HCT116 (cell line): ENCODE data around the gene CYP4F8. TPM values are rescaled to one million over a fixed set of nuclear protein-coding genes. Genes with fewer than 3 reads are reported as not detected.
A peak's percentile ranks its signal among the peaks of the same experiment; 100 is the strongest.

Experiments
- ATAC-seq: fragments of 200-7000 bp; cut with Tn5 transposase; 2 replicates; pipeline ENCODE4 v1.9.1; 2020; ENCODE audit warnings: mild to moderate bottlenecking, moderate library complexity
- BruUV-seq: library from RNA; stranded (reverse); fragments of 400-500 nt; replicated peaks from 2 replicates; lab custom pipeline; 2021; lab: Mats Ljungman, UMichigan
- CTCF ChIA-PET: fragments of 300-600 bp; sonication (Branson Sonifier 250); formaldehyde crosslinking; loops from one replicate; lab custom pipeline; 2021; ENCODE audit warnings: antibody characterized with exemption; lab: Charles Lee
- POLR2A ChIA-PET: fragments of 300-600, 350-600 bp; sonication (Branson Sonifier 250); formaldehyde crosslinking; loops from one replicate; lab custom pipeline; 2021; ENCODE audit warnings: antibody characterized with exemption; lab: Charles Lee
- RAD21 ChIA-PET, 2 experiments: fragments of 300-600 bp; sonication (Branson Sonifier 250); formaldehyde crosslinking; loops; one replicate each; lab custom pipeline; 2023; ENCODE audit warnings: low total read pairs in 2 of 2; ENCODE audit not compliant: uncharacterized antibody in 2 of 2, unreplicated experiment in 2 of 2, low non-redundant PET in 1 of 2; lab: Charles Lee
- DNase-seq: peaks from one replicate; pipeline ENCODE4 v3.0.0-alpha.2; 2010; ENCODE audit warnings: low read depth, low spot score
- H2AFZ ChIP-seq: fragments of 200-600 bp; shearing (Covaris generic), sonication (generic); 2 replicates; pipeline ENCODE4 v1.6.1; 2017; ENCODE audit warnings: low read depth, mixed run types, mixed read lengths, antibody characterized with exemption, low read length; ENCODE audit not compliant: poor library complexity, severe bottlenecking
- H3K27ac ChIP-seq: 2 replicates; pipeline ENCODE4 v1.5.1; 2012; ENCODE audit warnings: low read depth, low read length
- H3K27me3 ChIP-seq: fragments of 200-600 bp; sonication (generic); 2 replicates; pipeline ENCODE4 v1.6.1; 2016; ENCODE audit warnings: mixed run types, low read length, mixed read lengths; ENCODE audit not compliant: insufficient read depth
- H3K36me3 ChIP-seq, 2 experiments: fragments of 200-500 bp in 1 of 2; fragments of 200-600 bp in 1 of 2; sonication (Bioruptor generic) in 1 of 2; sonication (generic) in 1 of 2; 2 replicates each; pipeline versions ENCODE4 v1.5.1 to v1.6.1; 2014 to 2016; ENCODE audit warnings: low read length in 2 of 2, inconsistent platforms in 1 of 2, mixed read lengths in 1 of 2, mixed run types in 1 of 2; ENCODE audit not compliant: insufficient read depth in 2 of 2, control insufficient read depth in 1 of 2
- H3K4me1 ChIP-seq, 2 experiments: fragments of 200-600 bp in 1 of 2; sonication (generic) in 1 of 2; 2 replicates each; pipeline versions ENCODE4 v1.5.1 to v1.6.1; 2012 to 2017; ENCODE audit warnings: low read length in 2 of 2, inconsistent platforms in 1 of 2, mild to moderate bottlenecking in 1 of 2, mixed read lengths in 1 of 2, mixed run types in 1 of 2, moderate library complexity in 1 of 2; ENCODE audit not compliant: insufficient read depth in 2 of 2, control insufficient read depth in 1 of 2
- H3K4me2 ChIP-seq: fragments of 200-600 bp; sonication (generic); 2 replicates; pipeline ENCODE4 v1.6.1; 2017; ENCODE audit warnings: mixed run types, low read length, mixed read lengths
- H3K4me3 ChIP-seq, 2 experiments: fragments of 200-600 bp in 1 of 2; sonication (generic) in 1 of 2; replicated peaks in 1 of 2; 2 replicates each; pipeline ENCODE4 v1.5.1; 2011 to 2016; ENCODE audit warnings: low read length in 2 of 2, control low read depth in 1 of 2, low read depth in 1 of 2, mild to moderate bottlenecking in 1 of 2, mixed read lengths in 1 of 2, mixed run types in 1 of 2
- H3K79me2 ChIP-seq: fragments of 200-600 bp; sonication (generic); 2 replicates; pipeline ENCODE4 v1.6.1; 2017; ENCODE audit warnings: mild to moderate bottlenecking, mixed run types, low read length, moderate library complexity, mixed read lengths; ENCODE audit not compliant: insufficient read depth
- H3K9ac ChIP-seq: fragments of 200-600 bp; sonication (generic); 2 replicates; pipeline ENCODE4 v1.6.1; 2016; ENCODE audit warnings: low read length, mixed read lengths
- H3K9me2 ChIP-seq: fragments of 200-600 bp; sonication (generic), shearing (Covaris generic); 2 replicates; pipeline ENCODE4 v1.6.1; 2017; ENCODE audit warnings: mixed run types, mild to moderate bottlenecking, moderate library complexity; ENCODE audit not compliant: insufficient read depth
- H3K9me3 ChIP-seq, 2 experiments: fragments of 200-500 bp in 1 of 2; fragments of 200-600 bp in 1 of 2; sonication (Bioruptor generic) in 1 of 2; sonication (generic) in 1 of 2; 2 replicates each; pipeline ENCODE4 v1.6.1; 2014 to 2017; ENCODE audit warnings: low read length in 2 of 2, mixed read lengths in 2 of 2, inconsistent platforms in 1 of 2, low read depth in 1 of 2, mild to moderate bottlenecking in 1 of 2, mixed run types in 1 of 2, moderate library complexity in 1 of 2; ENCODE audit not compliant: control insufficient read depth in 1 of 2, insufficient read depth in 1 of 2
- H4K20me1 ChIP-seq: fragments of 200-600 bp; sonication (generic), shearing (Covaris generic); 2 replicates; pipeline ENCODE4 v1.6.1; 2017; ENCODE audit warnings: mixed run types, mild to moderate bottlenecking, moderate library complexity; ENCODE audit not compliant: insufficient read depth
- EGR1 ChIP-seq: IDR thresholded peaks from 2 replicates; pipeline ENCODE4 v1.6.1; 2012; ENCODE audit warnings: low read depth
- ELF1 ChIP-seq: IDR thresholded peaks from 2 replicates; pipeline ENCODE4 v1.6.1; 2012; ENCODE audit warnings: low read depth, borderline replicate concordance
- JUND ChIP-seq: IDR thresholded peaks from 2 replicates; pipeline ENCODE4 v1.6.1; 2012
- MAX ChIP-seq: IDR thresholded peaks from 2 replicates; pipeline ENCODE4 v1.6.1; 2012
- POLR2AphosphoS5 ChIP-seq: IDR thresholded peaks from 2 replicates; pipeline ENCODE4 v1.6.1; 2011; ENCODE audit warnings: mild to moderate bottlenecking, low read depth, low read length, moderate library complexity
- REST ChIP-seq: IDR thresholded peaks from 2 replicates; pipeline ENCODE4 v1.6.1; 2012; ENCODE audit warnings: low read depth
- SIN3A ChIP-seq: IDR thresholded peaks from 2 replicates; pipeline ENCODE4 v1.6.1; 2012; ENCODE audit warnings: low read depth
- TCF7L2 ChIP-seq: IDR thresholded peaks from 2 replicates; pipeline ENCODE4 v1.7.0; 2011; ENCODE audit warnings: borderline replicate concordance, inconsistent platforms; ENCODE audit not compliant: insufficient read depth, insufficient read length; ENCODE audit errors: extremely low read depth
- intact Hi-C: fragments of 100-400 bp; cut with micrococcal nuclease; formaldehyde crosslinking; loops from 2 replicates; pipeline ENCODE4 v1.10.0; 2022
- total RNA-seq: library from RNA; stranded (reverse); gene quantifications from one replicate; pipeline ENCODE4 v1.2.1, GENCODE V29; 2021; ENCODE audit not compliant: unreplicated experiment

CYP4F8 gene
- total RNA-seq, 1 experiment from 2014 or later = not detected

GRCh38 chr19:15672580-15673175 is 57.7 kb downstream of the CYP4F8 start, which contains the start of gene CYP4F12:
CYP4F12 (plus strand) TSS chr19:15673087; CDS start chr19:15673530, 443 bp downstream.
- Histone ChIP-seq H3K4me2 (peak within 1 kb of the TSS; percentile 60), H3K27ac (peak within 1 kb of the TSS; percentile 55), H3K4me1 (peaks cover 19 to 22% of the 10 kb centered on the region in 2 experiments), H3K9ac (no peak within 1 kb of the TSS), H3K9me2 (no peaks in the 10 kb centered on the region), H4K20me1 (no peaks in the 10 kb centered on the region), H3K4me3 (peak within 1 kb of the TSS in 1 of 2 experiments; percentile 36; a peak in 1 of 4 replicates), H3K36me3 (no peaks in the 10 kb centered on the region), H2AFZ (peak within 1 kb of the TSS; percentile 15), H3K9me3 (no peaks in the 10 kb centered on the region), H3K27me3 (peaks cover 11% of the 10 kb centered on the region; the same call in 1 of the 2 replicates), H3K79me2 (no peaks in the 10 kb centered on the region)
- intact Hi-C loops = no loop called here
- no TSS peak for BruUV-seq
- TF ChIP-seq SIN3A = peak; percentile 30; the same call in 1 of the 2 replicates
- no peak for TF ChIP-seq TCF7L2
- CTCF ChIA-PET = no interaction called here
- RAD21 ChIA-PET = interaction anchor here in 1 of 2 experiments (0.6 kb wide), 1 partner anchor 669 kb away, joined by 3 read pairs; no protein-coding TSS in a partner anchor
- DNase-seq = peak; percentile 49
- ATAC-seq = peak; percentile 94
- POLR2A ChIA-PET = no interaction called here

- H3K27ac ChIP-seq = no peak overlapping the region; the same call in 1 of the 2 replicates
- H3K36me3 ChIP-seq = no peaks in the 10 kb centered on the region
- H3K79me2 ChIP-seq = no peaks in the 10 kb centered on the region
- TF ChIP-seq ELF1 = no peak
- no peak for TF ChIP-seq MAX
- TF ChIP-seq REST = no peak
- no peak for TF ChIP-seq EGR1
- TF ChIP-seq JUND = no peak
- TF ChIP-seq POLR2AphosphoS5 = no peak
- DNase-seq (no peak), ATAC-seq (peak; percentile 34)
- CTCF ChIA-PET = no interaction called here
- no peaks in the 10 kb centered on the region for H3K9me2 ChIP-seq
- RAD21 ChIA-PET = interaction anchor here in 1 of 2 experiments (0.6 kb wide), 1 partner anchor 668 kb away, joined by 3 read pairs; no protein-coding TSS in a partner anchor
- H2AFZ ChIP-seq = peak overlapping the region; percentile 15
- no peaks in the 10 kb centered on the region for H3K9me3 ChIP-seq
- peaks cover 19 to 22% of the 10 kb centered on the region in 2 experiments for H3K4me1 ChIP-seq
- no TSS peak for BruUV-seq
- H4K20me1 ChIP-seq = no peaks in the 10 kb centered on the region
- no peak overlapping the region for H3K9ac ChIP-seq
- intact Hi-C loops = no loop called here
- peak overlapping the region in 1 of 2 experiments; percentile 36; a peak in 1 of 4 replicates for H3K4me3 ChIP-seq
- H3K27me3 ChIP-seq = peaks cover 10% of the 10 kb centered on the region; the same call in 1 of the 2 replicates
- POLR2A ChIA-PET = no interaction called here
- H3K4me2 ChIP-seq = peak overlapping the region; percentile 60
Measured at GRCh38 chr19:15673176-15673654, 58.2 kb downstream of the CYP4F8 start.
